ENCODE measurements around the gene TSEN54. TPM values are rescaled to one million over a fixed set of nuclear protein-coding genes. Genes with fewer than 3 reads are reported as not detected.

TSEN54 gene
- total and polyA plus RNA-seq, 4 donors: 9.1 to 15.1 (median 12.3) TPM

DNA sequence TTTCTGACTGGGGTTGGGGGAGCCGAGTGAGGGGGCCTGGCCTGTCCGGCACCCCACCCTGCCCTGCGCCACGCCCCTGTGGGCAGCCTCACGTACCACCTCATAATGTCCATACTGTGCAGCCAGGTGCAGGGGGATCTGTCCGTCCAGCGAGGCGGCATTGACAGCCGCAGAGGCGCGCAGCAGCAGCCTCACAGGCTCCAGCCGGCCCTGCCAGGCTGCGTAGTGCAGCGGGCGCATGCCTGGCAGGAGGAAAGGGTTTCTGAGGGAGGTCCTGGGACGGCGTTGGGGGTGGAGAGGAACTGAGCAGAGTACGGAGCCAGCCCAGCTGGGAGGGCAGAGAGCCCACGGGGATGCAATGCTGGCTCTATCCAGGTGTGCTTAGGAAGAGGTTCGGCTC, 9.4 kb upstream of the TSEN54 start:
- no peak overlapping the region for H3K9ac ChIP-seq (ENCODE audit: low read depth in 1 of 2, low read length in 2 of 2)
- 94% methylated on average over 20 of the region's 20 CpGs for WGBS
- DNase-seq (ENCODE audit: low spot score): no peak
- H3K27ac ChIP-seq (ENCODE audit: low read depth in 1 of 2, low read length in 2 of 2): no peak overlapping the region
- H3K4me1 ChIP-seq (ENCODE audit: control insufficient read depth in 4 of 4, insufficient read depth in 4 of 4, low read length in 3 of 4): peaks cover 16 to 52% (median 34%) of the 10 kb centered on the region in 4 donors
- H3K27me3 ChIP-seq (ENCODE audit: control insufficient read depth in 4 of 4, insufficient read depth in 4 of 4, low read length in 3 of 4): no peaks in the 10 kb centered on the region
- H3K4me3 ChIP-seq (ENCODE audit: low read depth in 1 of 3, low read length in 3 of 3): no peak overlapping the region
- H3K9me3 ChIP-seq (ENCODE audit: control insufficient read depth in 4 of 4, low read length in 3 of 4): no peaks in the 10 kb centered on the region
- no peak for TF ChIP-seq CTCF (IDR thresholded peaks at IDR 0.05; ENCODE audit: low read depth, low read length, missing input control)
- TF ChIP-seq GABPA (IDR thresholded peaks at IDR 0.05 in 1 of 2, conservative IDR thresholded peaks at IDR 0.05 in 1 of 2): no peak
- TF ChIP-seq, protein P1, sequence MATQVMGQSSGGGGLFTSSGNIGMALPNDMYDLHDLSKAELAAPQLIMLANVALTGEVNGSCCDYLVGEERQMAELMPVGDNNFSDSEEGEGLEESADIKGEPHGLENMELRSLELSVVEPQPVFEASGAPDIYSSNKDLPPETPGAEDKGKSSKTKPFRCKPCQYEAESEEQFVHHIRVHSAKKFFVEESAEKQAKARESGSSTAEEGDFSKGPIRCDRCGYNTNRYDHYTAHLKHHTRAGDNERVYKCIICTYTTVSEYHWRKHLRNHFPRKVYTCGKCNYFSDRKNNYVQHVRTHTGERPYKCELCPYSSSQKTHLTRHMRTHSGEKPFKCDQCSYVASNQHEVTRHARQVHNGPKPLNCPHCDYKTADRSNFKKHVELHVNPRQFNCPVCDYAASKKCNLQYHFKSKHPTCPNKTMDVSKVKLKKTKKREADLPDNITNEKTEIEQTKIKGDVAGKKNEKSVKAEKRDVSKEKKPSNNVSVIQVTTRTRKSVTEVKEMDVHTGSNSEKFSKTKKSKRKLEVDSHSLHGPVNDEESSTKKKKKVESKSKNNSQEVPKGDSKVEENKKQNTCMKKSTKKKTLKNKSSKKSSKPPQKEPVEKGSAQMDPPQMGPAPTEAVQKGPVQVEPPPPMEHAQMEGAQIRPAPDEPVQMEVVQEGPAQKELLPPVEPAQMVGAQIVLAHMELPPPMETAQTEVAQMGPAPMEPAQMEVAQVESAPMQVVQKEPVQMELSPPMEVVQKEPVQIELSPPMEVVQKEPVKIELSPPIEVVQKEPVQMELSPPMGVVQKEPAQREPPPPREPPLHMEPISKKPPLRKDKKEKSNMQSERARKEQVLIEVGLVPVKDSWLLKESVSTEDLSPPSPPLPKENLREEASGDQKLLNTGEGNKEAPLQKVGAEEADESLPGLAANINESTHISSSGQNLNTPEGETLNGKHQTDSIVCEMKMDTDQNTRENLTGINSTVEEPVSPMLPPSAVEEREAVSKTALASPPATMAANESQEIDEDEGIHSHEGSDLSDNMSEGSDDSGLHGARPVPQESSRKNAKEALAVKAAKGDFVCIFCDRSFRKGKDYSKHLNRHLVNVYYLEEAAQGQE (IDR thresholded peaks at IDR 0.05): no peak
- no peak for TF ChIP-seq ATF3 (IDR thresholded peaks at IDR 0.05)
- no peak for TF ChIP-seq FOXA1 (IDR thresholded peaks at IDR 0.05)
- TF ChIP-seq HNF4G (IDR thresholded peaks at IDR 0.05): no peak
- no peak for TF ChIP-seq RAD21 (IDR thresholded peaks at IDR 0.05)
- H3K36me3 ChIP-seq (ENCODE audit: control insufficient read depth in 4 of 4, insufficient read depth in 3 of 4, low read depth in 1 of 4, low read length in 3 of 4): peaks cover 0 to 15% (median 9%) of the 10 kb centered on the region in 4 donors

GRCh38 chr17:75507733-75508719, 8.3 kb upstream of the TSEN54 start:
- Histone ChIP-seq H3K27me3 (ENCODE audit: control insufficient read depth in 4 of 4, insufficient read depth in 4 of 4, low read length in 3 of 4) (no peaks in the 10 kb centered on the region), H3K36me3 (ENCODE audit: control insufficient read depth in 4 of 4, insufficient read depth in 3 of 4, low read depth in 1 of 4, low read length in 3 of 4) (peaks cover 0 to 15% (median 7%) of the 10 kb centered on the region in 4 donors), H3K9ac (ENCODE audit: low read depth in 1 of 2, low read length in 2 of 2) (no peak overlapping the region), H3K9me3 (ENCODE audit: control insufficient read depth in 4 of 4, low read length in 3 of 4) (no peaks in the 10 kb centered on the region), H3K4me1 (ENCODE audit: control insufficient read depth in 4 of 4, insufficient read depth in 4 of 4, low read length in 3 of 4) (peaks cover 18 to 63% (median 46%) of the 10 kb centered on the region in 4 donors), H3K4me3 (ENCODE audit: low read depth in 1 of 3, low read length in 3 of 3) (no peak overlapping the region), H3K27ac (ENCODE audit: low read depth in 1 of 2, low read length in 2 of 2) (peak overlapping the region in 1 of 2 donors; percentile 1)
- 79% methylated on average over 27 of the region's 27 CpGs for WGBS
- no peak for DNase-seq (ENCODE audit: low spot score)
- TF ChIP-seq SP1 (IDR thresholded peaks at IDR 0.05) (no peak), GABPA (IDR thresholded peaks at IDR 0.05 in 1 of 2, conservative IDR thresholded peaks at IDR 0.05 in 1 of 2) (no peak), YY1 (IDR thresholded peaks at IDR 0.05) (no peak), RAD21 (IDR thresholded peaks at IDR 0.05) (no peak), HNF4G (IDR thresholded peaks at IDR 0.05) (no peak), HNF4A (conservative IDR thresholded peaks at IDR 0.05) (no peak), MAX (IDR thresholded peaks at IDR 0.05) (no peak), CTCF (IDR thresholded peaks at IDR 0.05; ENCODE audit: low read depth, low read length, missing input control) (no peak), JUND (IDR thresholded peaks at IDR 0.05) (no peak), EGR1 (IDR thresholded peaks at IDR 0.05; ENCODE audit: low read depth in 2 of 2) (no peak), RXRA (IDR thresholded peaks at IDR 0.05) (no peak), NR2F2 (IDR thresholded peaks at IDR 0.05) (no peak), FOXA2 (IDR thresholded peaks at IDR 0.05) (no peak), FOXA1 (IDR thresholded peaks at IDR 0.05) (no peak)
- TF ChIP-seq, protein P2, sequence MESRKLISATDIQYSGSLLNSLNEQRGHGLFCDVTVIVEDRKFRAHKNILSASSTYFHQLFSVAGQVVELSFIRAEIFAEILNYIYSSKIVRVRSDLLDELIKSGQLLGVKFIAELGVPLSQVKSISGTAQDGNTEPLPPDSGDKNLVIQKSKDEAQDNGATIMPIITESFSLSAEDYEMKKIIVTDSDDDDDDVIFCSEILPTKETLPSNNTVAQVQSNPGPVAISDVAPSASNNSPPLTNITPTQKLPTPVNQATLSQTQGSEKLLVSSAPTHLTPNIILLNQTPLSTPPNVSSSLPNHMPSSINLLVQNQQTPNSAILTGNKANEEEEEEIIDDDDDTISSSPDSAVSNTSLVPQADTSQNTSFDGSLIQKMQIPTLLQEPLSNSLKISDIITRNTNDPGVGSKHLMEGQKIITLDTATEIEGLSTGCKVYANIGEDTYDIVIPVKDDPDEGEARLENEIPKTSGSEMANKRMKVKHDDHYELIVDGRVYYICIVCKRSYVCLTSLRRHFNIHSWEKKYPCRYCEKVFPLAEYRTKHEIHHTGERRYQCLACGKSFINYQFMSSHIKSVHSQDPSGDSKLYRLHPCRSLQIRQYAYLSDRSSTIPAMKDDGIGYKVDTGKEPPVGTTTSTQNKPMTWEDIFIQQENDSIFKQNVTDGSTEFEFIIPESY (IDR thresholded peaks at IDR 0.05): no peak
